BLaER1 treated with 17β-estradiol and CSF1 and Interleukin-3, amounts not matched to agents 10 nM and 100 nM (cell line): ENCODE measurements around the gene MED15.
"Not testable (repeated sequence)": the region's sequence is repeated elsewhere in the genome, so short reads cannot be mapped to it uniquely, and the experiment has no call there.

ENCODE experiments used
- H3K27ac ChIP-seq, 11 experiments: shearing (Covaris generic); formaldehyde crosslinking; 2 replicates each; pipeline ENCODE4 v1.8.1; 2022
- H3K27me3 ChIP-seq, 11 experiments: shearing (Covaris generic); formaldehyde crosslinking; 2 replicates each; pipeline ENCODE4 v1.8.1; 2022
- H3K36me3 ChIP-seq, 11 experiments: shearing (Covaris generic); formaldehyde crosslinking; 2 replicates each; pipeline ENCODE4 v1.8.1; 2022
- H3K4me1 ChIP-seq, 10 experiments: shearing (Covaris generic); formaldehyde crosslinking; 2 replicates each; pipeline ENCODE4 v1.8.1; 2022
- H3K4me2 ChIP-seq, 11 experiments: shearing (Covaris generic); formaldehyde crosslinking; 2 replicates each; pipeline ENCODE4 v1.8.1; 2022
- H3K4me3 ChIP-seq, 10 experiments: shearing (Covaris generic); formaldehyde crosslinking; 2 replicates each; pipeline ENCODE4 v1.8.1; 2022
- H3K9ac ChIP-seq, 11 experiments: shearing (Covaris generic); formaldehyde crosslinking; 2 replicates each; pipeline ENCODE4 v1.8.1; 2022
- H3K9me3 ChIP-seq, 11 experiments: shearing (Covaris generic); formaldehyde crosslinking; replicated peaks in 1 of 11; 2 replicates each; pipeline ENCODE4 v1.8.1; 2022
- H4K20me1 ChIP-seq, 11 experiments: shearing (Covaris generic); formaldehyde crosslinking; 2 replicates each; pipeline ENCODE4 v1.8.1; 2022
- Cebpa-rat ChIP-seq, 11 experiments: shearing (Covaris generic); IDR thresholded peaks; 2 replicates each; pipeline ENCODE4 v1.8.1; 2022

Gene MED15

GRCh38 chr22:20615533-20616450, 108.4 kb downstream of the MED15 start:
- Histone ChIP-seq H3K4me1 (peaks cover 0 to 33% (median 26%) of the 10 kb centered on the region in 10 experiments; a peak in 18 of 20 replicates), H3K9ac (no peak overlapping the region), H3K36me3 (no peaks in the 10 kb centered on the region), H3K4me2 (no peak overlapping the region), H4K20me1 (no peaks in the 10 kb centered on the region), H3K27ac (no peak overlapping the region), H3K4me3 (no peak overlapping the region), H3K9me3 (no peaks in the 10 kb centered on the region), H3K27me3 (no peaks in the 10 kb centered on the region)
- no peak for TF ChIP-seq Cebpa-rat (IDR thresholded peaks at IDR 0.05)

- no peak overlapping the region for H3K4me2 ChIP-seq
- no peaks in the 10 kb centered on the region for H3K9me3 ChIP-seq
- H3K4me1 ChIP-seq: peaks cover 0 to 25% (median 19%) of the 10 kb centered on the region in 10 experiments; a peak in 18 of 20 replicates
- TF ChIP-seq Cebpa-rat (IDR thresholded peaks at IDR 0.05): no peak
- no peak overlapping the region for H3K9ac ChIP-seq
- no peaks in the 10 kb centered on the region for H3K36me3 ChIP-seq
- H3K27me3 ChIP-seq: no peaks in the 10 kb centered on the region
- H4K20me1 ChIP-seq: no peaks in the 10 kb centered on the region
- no peak overlapping the region for H3K27ac ChIP-seq
- no peak overlapping the region for H3K4me3 ChIP-seq
Observed at GRCh38 chr22:20616451-20617043, 109.1 kb downstream of the MED15 start.

- H3K27me3 ChIP-seq: no peaks in the 10 kb centered on the region
- H3K9ac ChIP-seq: no peak overlapping the region
- TF ChIP-seq Cebpa-rat (IDR thresholded peaks at IDR 0.05): no peak
- H3K36me3 ChIP-seq: no peaks in the 10 kb centered on the region
- H3K4me3 ChIP-seq: no peak overlapping the region
- no peak overlapping the region for H3K4me2 ChIP-seq
- peaks cover 0 to 7% (median 0%) of the 10 kb centered on the region in 10 experiments; a peak in 7 of 20 replicates for H3K4me1 ChIP-seq
- H4K20me1 ChIP-seq: no peaks in the 10 kb centered on the region
- H3K9me3 ChIP-seq: no peaks in the 10 kb centered on the region
- H3K27ac ChIP-seq: no peak overlapping the region
Observed at GRCh38 chr22:20618488-20618887, 111.1 kb downstream of the MED15 start.

GRCh38 chr22:20619045-20619892, 111.9 kb downstream of the MED15 start:
- no peak for TF ChIP-seq Cebpa-rat (IDR thresholded peaks at IDR 0.05)
- H3K27me3 ChIP-seq: no peaks in the 10 kb centered on the region
- H3K4me3 ChIP-seq: no peak overlapping the region
- H3K4me2 ChIP-seq: no peak overlapping the region
- H3K4me1 ChIP-seq: peaks cover 0 to 7% (median 0%) of the 10 kb centered on the region in 10 experiments; a peak in 6 of 20 replicates
- H4K20me1 ChIP-seq: no peaks in the 10 kb centered on the region
- no peak overlapping the region for H3K9ac ChIP-seq
- no peaks in the 10 kb centered on the region for H3K36me3 ChIP-seq
- H3K9me3 ChIP-seq: no peaks in the 10 kb centered on the region
- no peak overlapping the region for H3K27ac ChIP-seq

GRCh38 chr22:20619893-20620194, 112.4 kb downstream of the MED15 start:
- not testable (repeated sequence) for H3K4me2 ChIP-seq, H3K4me3 ChIP-seq, H3K36me3 ChIP-seq, H3K27ac ChIP-seq, H3K27me3 ChIP-seq, H3K9me3 ChIP-seq, H3K4me1 ChIP-seq, H3K9ac ChIP-seq, H4K20me1 ChIP-seq

GRCh38 chr22:20621162-20621561, 113.8 kb downstream of the MED15 start:
- TF ChIP-seq Cebpa-rat (IDR thresholded peaks at IDR 0.05): no peak
- peaks cover 0 to 17% (median 6%) of the 10 kb centered on the region in 10 experiments; a peak in 10 of 20 replicates for H3K4me1 ChIP-seq
- H3K9ac ChIP-seq: no peak overlapping the region
- no peak overlapping the region for H3K4me3 ChIP-seq
- H3K4me2 ChIP-seq: no peak overlapping the region
- no peaks in the 10 kb centered on the region for H3K27me3 ChIP-seq
- no peaks in the 10 kb centered on the region for H4K20me1 ChIP-seq
- H3K27ac ChIP-seq: no peak overlapping the region
- H3K36me3 ChIP-seq: no peaks in the 10 kb centered on the region
- H3K9me3 ChIP-seq: no peaks in the 10 kb centered on the region

- no peak for TF ChIP-seq Cebpa-rat (IDR thresholded peaks at IDR 0.05)
- H3K36me3 ChIP-seq: no peaks in the 10 kb centered on the region
- H3K4me1 ChIP-seq: peaks cover 0 to 18% (median 6%) of the 10 kb centered on the region in 10 experiments; a peak in 10 of 20 replicates
- no peak overlapping the region for H3K4me3 ChIP-seq
- no peak overlapping the region for H3K4me2 ChIP-seq
- no peaks in the 10 kb centered on the region for H3K9me3 ChIP-seq
- H3K9ac ChIP-seq: no peak overlapping the region
- H3K27me3 ChIP-seq: no peaks in the 10 kb centered on the region
- H3K27ac ChIP-seq: no peak overlapping the region
- no peaks in the 10 kb centered on the region for H4K20me1 ChIP-seq
Observed at GRCh38 chr22:20622650-20623339, 115.4 kb downstream of the MED15 start.

- Histone ChIP-seq H3K4me1 (peaks cover 0 to 18% (median 6%) of the 10 kb centered on the region in 10 experiments; a peak in 10 of 20 replicates), H3K4me2 (no peak overlapping the region), H3K36me3 (no peaks in the 10 kb centered on the region), H3K27ac (no peak overlapping the region), H3K9ac (no peak overlapping the region), H3K4me3 (no peak overlapping the region), H3K9me3 (no peaks in the 10 kb centered on the region), H4K20me1 (no peaks in the 10 kb centered on the region), H3K27me3 (no peaks in the 10 kb centered on the region)
- no peak for TF ChIP-seq Cebpa-rat (IDR thresholded peaks at IDR 0.05)
Observed at GRCh38 chr22:20624161-20624616, 116.8 kb downstream of the MED15 start.
